Right renal cortex interstitium (tissue), 3 donors: ENCODE data around the gene HOXA5. TPM values are rescaled to one million over a fixed set of nuclear protein-coding genes. Genes with fewer than 3 reads are reported as not detected.

Experiments
- DNase-seq, 3 donors: peaks; one replicate each; pipeline ENCODE4 v3.0.0-alpha.2; 2013; ENCODE audit warnings: low read depth in 3 of 3, low spot score in 2 of 3
- polyA plus RNA-seq, 3 donors: library from polyadenylated mRNA; unstranded; fragments of 120-200 nt; gene quantifications; one replicate each; pipeline ENCODE4 v1.2.1, GENCODE V29; 2013; ENCODE audit not compliant: insufficient read length in 3 of 3

HOXA5 gene
- polyA plus RNA-seq, 3 donors: 59.7 to 73.7 (median 63.8) TPM

DNA sequence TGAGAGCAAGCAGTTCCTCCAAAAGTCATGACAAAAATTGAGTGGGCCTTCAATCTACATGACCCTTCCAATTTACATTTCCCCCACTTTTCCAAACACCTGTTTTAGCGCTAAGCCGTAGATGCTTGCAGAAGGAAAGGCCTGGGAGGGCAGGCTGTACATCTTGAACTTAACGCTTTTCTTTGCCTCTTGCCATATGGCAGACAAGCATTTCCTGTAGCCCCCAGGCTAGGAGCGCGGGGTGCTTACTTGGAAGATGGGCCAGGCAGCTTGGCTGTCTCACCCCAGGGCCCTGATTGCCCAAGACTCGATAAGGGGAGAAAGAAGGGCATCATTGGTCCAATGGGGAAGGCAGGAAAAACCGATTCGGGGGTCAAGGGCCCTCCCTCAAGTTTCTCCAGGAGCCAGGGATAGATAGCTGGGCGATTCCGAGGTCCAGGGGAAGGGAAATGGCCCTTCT, 28.9 kb upstream of the HOXA5 start:
- DNase-seq: no peak

DNA sequence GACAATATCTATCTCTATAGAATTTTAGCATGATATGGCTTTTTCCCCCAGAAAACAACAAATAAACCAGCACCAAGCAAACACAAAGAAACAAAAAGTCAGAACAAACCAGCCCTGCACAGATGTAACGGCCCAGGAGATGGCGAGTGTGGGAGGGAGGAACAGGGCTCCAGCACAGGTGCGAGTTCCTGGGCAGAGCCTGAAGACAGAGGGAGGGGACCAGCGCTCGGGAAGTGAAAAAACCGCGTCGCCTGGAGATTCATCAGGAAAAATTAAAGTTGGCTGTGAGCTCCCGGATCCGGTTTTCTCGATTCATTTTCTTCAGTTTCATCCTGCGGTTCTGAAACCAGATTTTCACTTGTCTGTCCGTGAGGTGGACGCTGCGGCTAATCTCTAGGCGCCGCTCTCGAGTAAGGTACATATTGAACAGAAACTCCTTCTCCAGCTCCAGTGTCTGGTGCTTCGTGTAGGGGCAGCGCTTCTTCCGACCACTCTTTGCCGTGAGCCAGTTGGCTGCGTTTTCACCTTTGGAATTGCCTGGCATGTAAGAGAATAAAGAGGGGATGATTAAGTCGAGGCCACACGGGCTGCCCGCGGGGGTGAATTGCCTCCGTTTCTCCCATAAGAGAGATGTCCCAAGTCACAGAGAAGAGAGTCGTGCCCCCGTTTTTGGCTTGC, 28.3 kb upstream of the HOXA5 start:
- no peak for DNase-seq

DNA sequence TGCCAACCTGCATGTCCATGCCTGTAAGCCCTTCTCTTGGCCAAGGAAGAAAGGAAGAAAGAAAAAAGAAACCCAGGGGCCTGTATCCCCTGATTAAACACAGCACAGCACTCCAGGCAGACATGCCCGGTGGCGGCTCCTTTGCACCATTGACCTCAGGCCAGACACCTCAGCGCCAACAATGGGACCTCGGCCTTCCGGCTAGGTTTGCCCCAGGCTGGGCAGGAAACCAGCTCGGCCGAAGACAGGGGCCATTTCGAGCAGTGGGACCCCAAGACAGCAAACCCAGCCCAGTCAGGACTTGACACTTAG, 27.8 kb upstream of the HOXA5 start:
- no peak for DNase-seq

GRCh38 chr7:27170426-27171324, 27.2 kb upstream of the HOXA5 start:
- DNase-seq: no peak

DNA sequence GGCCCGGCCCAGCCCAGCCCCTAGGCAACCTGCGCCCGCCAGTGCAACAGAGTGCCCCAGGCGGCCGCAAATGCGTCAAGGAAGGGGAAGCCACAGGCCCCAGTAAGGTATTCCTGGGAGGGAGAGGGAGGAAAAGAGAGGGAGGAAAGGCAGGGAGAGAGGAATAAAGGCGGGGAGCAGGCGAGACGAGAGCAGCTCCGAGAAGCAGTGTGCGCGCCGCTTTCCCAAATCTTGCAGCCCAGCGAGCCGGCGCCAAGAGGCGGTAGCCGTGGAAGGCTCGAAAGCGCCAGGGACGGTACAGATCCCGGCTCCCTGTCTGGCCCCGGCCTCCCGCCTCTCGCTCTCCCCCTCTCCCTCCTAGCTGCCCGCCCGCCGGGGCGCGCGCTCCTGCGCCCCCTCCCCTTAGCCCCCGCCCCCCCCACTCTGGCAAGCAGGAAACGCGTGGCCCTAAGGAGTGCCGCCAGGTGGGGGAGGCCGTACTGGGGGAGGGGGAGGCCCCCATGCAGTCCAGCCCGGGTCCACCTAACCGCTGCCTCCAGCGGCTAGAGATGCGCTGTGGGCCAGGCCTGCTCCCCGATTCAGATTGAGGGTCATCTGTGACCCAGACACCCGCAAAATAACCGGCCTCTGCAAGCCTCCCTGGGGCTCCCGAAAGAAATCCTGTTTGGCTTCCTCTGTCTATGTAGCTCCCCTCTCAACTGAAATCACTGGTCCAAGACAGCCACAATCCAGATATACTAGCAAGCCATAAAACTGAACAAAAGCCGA, 26.4 kb upstream of the HOXA5 start:
- no peak for DNase-seq

DNA sequence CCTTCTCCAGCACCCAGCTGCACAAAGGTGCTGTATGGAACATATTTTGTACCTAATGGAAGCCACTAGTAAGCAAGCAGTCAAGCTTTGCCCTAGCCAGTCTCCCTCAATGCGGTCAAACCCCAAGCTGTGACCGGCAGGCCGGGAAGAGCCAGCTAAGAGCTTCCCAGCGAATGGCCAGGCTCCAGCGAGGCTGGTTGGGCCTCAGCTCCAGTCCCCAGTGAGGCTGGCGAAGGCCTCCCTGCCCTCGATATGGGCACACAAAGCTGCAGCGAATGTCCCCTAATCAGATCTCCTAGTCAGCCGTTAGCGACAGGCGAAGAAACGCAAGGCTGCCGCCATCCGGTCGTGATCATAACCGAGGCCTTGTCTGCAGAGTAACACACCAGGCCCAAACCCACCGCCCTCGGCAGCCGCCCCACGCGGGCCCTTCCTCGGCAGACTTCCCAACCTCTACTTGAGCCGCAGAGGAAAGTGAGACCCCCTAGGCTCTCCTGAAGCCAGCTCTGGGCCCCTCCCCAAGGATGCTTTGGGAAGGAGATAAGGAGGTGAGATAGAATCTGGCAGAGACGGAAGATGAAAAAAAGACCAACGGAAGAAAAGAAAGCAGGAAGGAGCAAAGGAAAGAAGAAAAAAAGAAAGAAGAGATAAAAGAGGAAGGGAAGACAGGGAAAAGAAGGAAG, 24.9 kb upstream of the HOXA5 start:
- DNase-seq: no peak

- DNase-seq: no peak
These were observed 24.4 kb upstream of the HOXA5 start for GRCh38 chr7:27167916-27168264.

DNA sequence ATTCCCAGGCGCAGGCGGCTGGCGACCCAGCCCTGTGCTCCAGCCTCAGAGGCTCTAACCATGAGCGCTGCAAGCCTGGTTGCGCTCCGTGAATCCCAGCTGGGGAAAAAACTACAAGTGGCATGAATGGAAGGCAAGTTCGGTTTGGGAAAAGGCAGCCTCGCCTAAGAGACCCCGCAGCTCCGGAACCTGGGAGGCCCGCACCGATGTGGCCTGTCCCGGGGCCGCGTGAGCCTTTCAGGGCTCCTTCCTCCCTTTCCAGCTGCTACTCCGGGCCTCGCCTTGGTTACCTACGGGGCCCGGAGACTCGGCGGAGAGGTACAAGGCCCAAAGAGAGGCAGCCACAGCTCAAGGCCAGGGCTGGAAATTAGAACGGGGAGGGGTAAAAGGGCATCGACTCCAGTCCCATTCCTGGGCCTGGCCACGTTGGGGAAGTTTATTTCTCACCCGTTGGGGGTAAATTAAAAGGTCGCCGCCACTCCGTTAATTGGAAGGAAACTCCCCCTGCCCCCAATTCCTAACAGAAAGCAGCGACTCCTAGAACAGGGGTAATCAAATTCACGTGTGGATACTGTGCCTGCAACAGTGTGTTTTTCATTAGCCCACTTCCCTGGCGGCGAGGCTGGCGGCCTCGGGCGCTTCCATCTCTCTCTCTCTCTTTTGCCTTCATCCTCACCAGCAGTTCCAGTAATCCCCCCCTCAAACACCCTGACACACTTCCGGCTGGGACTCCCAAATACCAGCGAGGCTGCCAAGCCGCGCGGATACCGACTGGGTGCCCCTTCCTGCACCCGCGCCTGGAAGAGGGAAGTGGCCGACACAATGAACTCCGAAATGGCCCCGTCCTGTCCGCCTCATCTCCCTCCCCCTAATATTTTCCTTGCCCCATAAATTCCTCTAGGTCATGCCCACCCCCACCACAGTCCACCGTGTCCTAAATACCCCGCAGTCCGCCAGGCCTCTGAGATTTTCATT, 23.3 kb upstream of the HOXA5 start:
- DNase-seq: no peak

GRCh38 chr7:27165996-27166530, 22.6 kb upstream of the HOXA5 start:
- DNase-seq: peak in 1 of 3 donors; percentile 81

DNA sequence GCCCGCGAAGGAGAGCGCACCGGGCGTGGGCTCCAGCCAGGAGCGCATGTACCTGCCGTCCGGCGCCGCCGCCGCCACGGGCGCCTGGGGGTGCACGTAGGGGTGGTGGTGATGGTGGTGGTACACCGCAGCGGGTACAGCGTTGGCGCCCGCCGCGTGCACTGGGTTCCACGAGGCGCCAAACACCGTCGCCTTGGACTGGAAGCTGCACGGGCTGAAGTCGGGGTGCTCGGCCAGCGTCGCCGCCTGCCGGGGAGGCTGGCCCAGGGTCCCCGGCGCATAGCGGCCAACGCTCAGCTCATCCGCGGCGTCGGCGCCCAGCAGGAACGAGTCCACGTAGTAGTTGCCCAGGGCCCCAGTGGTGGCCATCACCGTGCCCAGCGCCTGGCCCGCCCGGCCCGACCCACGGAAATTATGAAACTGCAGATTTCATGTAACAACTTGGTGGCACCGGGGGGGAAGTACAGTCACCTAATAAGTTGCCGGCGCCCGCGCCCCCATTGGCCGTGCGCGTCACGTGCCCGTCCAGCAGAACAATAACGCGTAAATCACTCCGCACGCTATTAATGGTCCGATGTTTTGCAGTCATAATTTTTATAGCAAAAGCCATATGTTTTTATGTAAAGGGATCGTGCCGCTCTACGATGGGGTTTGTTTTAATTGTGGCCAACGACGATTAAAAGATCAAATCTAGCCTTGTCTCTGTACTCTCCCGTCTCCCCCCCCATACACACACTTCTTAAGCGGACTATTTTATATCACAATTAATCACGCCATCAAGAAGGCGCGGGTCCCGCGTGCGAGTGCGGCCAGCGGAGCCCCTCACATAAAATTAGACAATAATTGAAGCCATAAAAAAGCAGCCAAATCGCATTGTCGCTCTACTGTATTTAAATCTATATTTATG, 21.9 kb upstream of the HOXA5 start, which contains the start of gene HOXA9:
Gene HOXA9, minus strand, starts transcription at position 449 of the 907 bp plus-strand sequence. Its CDS starts 80 bp downstream, at position 369.
- DNase-seq: peak; percentile 88 to 93 (median 91)

DNA sequence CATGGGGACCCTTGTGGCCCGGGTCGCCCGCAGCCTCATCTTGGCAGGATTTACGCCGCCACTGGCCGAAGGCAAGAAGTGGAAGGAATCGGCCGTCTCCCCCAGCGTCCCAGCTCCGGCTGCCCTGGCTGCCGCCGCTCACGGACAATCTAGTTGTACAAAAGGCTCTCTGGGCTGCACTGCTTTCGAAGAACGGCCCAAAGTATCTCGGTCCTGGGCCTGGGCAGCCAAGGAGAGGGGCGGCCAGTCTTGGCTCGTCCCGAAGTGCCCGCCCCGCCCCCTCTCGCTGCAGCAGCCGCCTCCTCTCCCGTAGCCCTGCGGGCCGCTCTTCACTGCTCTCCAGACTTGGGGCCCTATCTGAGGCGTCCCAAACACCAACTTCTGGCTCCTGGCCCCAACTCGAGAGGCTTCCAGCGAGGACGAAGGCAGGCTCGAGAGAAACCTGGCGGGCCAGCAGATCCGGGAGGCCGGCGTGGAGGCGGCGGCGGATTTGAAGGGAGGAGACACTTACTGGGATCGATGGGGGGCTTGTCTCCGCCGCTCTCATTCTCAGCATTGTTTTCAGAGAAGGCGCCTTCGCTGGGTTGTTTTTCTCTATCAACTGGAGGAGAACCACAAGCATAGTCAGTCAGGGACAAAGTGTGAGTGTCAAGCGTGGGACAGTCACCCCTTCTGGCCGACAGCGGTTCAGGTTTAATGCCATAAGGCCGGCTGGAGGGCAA, 21.0 kb upstream of the HOXA5 start:
- no peak for DNase-seq

- DNase-seq: no peak
These were observed 20.5 kb upstream of the HOXA5 start for GRCh38 chr7:27164045-27164366.

DNA sequence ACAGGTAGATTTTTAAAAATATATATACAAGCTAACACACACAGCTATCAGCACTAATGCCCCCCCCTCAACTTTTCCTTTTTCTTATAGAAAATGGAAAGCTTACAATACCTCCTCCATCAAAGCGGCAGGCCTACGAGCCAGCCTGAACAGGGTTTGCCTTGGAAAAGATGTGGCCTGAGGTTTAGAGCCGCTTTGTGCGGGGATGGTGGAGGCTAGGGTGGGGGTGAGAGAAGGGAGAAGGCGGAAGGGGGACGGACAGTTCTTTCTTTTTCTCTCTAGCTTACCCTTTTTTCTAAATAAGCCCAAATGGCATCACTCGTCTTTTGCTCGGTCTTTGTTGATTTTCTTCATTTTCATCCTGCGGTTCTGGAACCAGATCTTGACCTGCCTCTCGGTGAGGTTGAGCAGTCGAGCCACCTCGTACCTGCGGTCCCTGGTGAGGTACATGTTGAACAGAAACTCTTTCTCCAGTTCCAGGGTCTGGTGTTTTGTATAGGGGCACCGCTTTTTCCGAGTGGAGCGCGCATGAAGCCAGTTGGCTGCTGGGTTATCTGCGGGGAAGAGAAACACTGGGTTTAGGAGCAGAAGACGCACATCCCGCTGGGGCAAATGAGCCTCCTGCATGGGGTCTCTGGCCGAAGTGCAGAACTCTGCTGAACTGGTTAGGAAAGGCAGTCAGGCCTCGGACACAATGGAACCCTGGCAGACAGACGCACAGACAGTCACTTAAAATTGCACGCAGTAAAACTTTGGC, 20.0 kb upstream of the HOXA5 start:
- no peak for DNase-seq

DNA sequence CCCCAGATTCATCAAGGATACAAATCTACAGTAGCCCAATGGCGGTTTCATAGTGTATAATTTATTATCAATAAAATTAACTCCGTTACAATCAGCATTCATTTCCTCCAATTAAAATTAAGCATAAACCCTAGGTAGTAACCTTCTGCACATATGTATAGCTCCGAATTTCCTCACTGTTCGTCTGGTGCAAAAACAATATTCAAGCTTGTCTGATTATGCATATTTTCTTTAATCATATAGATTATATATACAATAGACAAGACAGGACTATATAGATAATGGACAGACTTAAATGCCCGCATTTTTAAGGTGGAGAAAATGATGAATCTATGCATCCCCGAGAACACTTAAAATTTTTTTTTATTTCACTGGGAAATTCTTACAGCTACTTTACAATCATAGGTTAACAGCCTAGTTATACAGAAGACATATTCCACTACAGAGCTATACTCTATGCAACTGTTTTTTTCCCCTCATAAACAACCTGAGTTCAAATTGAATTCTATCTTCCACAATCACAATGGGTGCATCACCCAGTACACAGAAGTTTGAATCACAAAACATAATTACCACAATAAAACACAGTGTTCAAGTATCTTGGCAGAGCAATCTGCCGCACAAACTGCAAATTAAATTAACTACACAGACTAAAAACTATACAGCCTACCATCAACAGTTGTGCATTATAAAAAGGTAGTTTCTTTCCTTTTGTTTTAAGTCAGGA, 19.2 kb upstream of the HOXA5 start:
- no peak for DNase-seq

DNA sequence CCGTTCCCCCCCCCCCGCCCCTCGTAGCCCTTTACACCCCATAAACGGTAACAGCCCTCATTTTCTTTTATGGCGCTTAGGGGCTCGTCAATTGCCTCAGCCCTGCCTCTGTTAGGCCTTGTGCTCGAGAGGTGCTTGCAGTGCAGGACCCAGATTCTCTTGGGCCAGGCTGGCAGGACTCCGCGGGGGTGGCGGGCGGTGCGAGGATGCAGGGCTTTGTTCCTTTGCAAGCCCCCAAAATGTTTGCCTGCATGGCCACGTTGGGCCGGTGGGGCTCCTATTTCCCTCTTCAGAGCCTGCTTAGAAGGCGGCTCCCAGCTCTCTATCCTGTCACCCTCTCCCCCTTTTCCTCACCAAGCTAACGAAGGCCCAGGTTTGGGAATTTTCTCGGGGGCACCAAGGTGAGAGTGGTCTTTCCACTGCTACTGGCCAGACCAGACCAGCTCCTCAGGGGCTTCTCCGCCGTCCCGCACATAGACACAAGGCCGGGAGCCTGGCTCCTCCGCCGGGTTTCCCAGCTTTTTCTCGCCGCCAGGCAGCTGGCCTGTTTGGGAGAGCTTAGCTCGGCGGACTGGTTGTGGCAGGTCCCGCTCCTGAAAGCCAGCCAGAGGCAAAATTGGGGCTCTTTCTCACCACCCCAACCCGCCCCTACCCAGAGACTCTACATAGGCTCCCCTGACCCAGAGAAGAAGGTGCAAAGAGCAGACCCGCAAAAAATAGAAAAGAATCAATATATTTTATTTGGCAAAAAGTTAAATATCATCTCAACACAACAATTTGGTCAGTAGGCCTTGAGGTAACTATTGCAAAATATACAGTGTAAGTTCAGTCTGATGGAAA, 18.5 kb upstream of the HOXA5 start:
- no peak for DNase-seq
